Uterus (tissue), 2 donors: ENCODE data around the gene TMEM25.

Experiments
- CTCF ChIP-seq, 4 experiments: fragments of 200-600 bp in 2 of 4; fragments of 450-650 bp in 2 of 4; sonication (generic) in 2 of 4; IDR thresholded peaks; one replicate each; pipeline ENCODE4 v1.5.1; 2016 to 2019; ENCODE audit warnings: antibody characterized with exemption in 4 of 4, mild to moderate bottlenecking in 2 of 4, moderate library complexity in 1 of 4
- POLR2A ChIP-seq, 2 donors: fragments of 450-650 bp; IDR thresholded peaks; one replicate each; pipeline ENCODE4 v1.6.1; 2016; ENCODE audit warnings: antibody characterized with exemption in 2 of 2, mild to moderate bottlenecking in 1 of 2, moderate library complexity in 1 of 2

- TF ChIP-seq CTCF (IDR thresholded peaks at IDR 0.05): no peak
- TF ChIP-seq POLR2A (IDR thresholded peaks at IDR 0.05): no peak
These were observed 1.3 kb upstream of the TMEM25 start for GRCh38 chr11:118529584-118530175.
